ENCODE results near the gene EME1.

GRCh38 chr17:50386510-50386909 is 13.5 kb downstream of the EME1 start:
- TF ChIP-seq, protein P1, sequence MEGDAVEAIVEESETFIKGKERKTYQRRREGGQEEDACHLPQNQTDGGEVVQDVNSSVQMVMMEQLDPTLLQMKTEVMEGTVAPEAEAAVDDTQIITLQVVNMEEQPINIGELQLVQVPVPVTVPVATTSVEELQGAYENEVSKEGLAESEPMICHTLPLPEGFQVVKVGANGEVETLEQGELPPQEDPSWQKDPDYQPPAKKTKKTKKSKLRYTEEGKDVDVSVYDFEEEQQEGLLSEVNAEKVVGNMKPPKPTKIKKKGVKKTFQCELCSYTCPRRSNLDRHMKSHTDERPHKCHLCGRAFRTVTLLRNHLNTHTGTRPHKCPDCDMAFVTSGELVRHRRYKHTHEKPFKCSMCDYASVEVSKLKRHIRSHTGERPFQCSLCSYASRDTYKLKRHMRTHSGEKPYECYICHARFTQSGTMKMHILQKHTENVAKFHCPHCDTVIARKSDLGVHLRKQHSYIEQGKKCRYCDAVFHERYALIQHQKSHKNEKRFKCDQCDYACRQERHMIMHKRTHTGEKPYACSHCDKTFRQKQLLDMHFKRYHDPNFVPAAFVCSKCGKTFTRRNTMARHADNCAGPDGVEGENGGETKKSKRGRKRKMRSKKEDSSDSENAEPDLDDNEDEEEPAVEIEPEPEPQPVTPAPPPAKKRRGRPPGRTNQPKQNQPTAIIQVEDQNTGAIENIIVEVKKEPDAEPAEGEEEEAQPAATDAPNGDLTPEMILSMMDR (IDR thresholded peaks at IDR 0.05), result no peak
- TF ChIP-seq POLR2A (IDR thresholded peaks at IDR 0.05), result no peak
